Measurements from ENCODE around the gene ZNF593OS. TPM values are rescaled to one million over a fixed set of nuclear protein-coding genes. Genes with fewer than 3 reads are reported as not detected.

ZNF593OS gene
- total and polyA plus RNA-seq, 10 of the 15 experiments (the other 5 are each of a cell fraction or from before 2014, with no cell fraction given): 0.16 to 1.7 (median 0.59) TPM; not detected in 6

GRCh38 chr1:26122988-26123973 is 48.4 kb downstream of the ZNF593OS start:
- 88% methylated on average over 7 of the region's 7 CpGs for WGBS (ENCODE audit: insufficient coverage, insufficient replicate concordance, low lambda C conversion rate, missing lambda C conversion rate)
- RAD21 ChIA-PET (ENCODE audit: unreplicated experiment): interaction anchor here (0.5 to 2.2 kb wide), 3 partner anchors 12 to 23 kb away, joined by 3 to 13 read pairs (median 6); partner anchors contain the start of gene PDIK1L
- no peak overlapping the region for H3K27ac ChIP-seq (ENCODE audit: control insufficient read depth, insufficient read depth)
- CTCF ChIA-PET: interaction anchor here (0.8 to 8.3 kb wide), 10 partner anchors 10 to 294 kb away, joined by 3 to 92 read pairs (median 3); partner anchors contain the start of gene CEP85
- BruUV-seq (replicated peaks): no TSS peak
- H3K4me1 ChIP-seq (ENCODE audit: control insufficient read depth, insufficient read depth, low read length): peaks cover 4% of the 10 kb centered on the region
- H2AFZ ChIP-seq (ENCODE audit: control insufficient read depth, low read depth, low read length): no peak overlapping the region
- H3K9ac ChIP-seq (ENCODE audit: control insufficient read depth, insufficient read depth, low read length): no peak overlapping the region
- no peaks in the 10 kb centered on the region; the same call in 1 of the 2 replicates for H3K79me2 ChIP-seq (ENCODE audit: control insufficient read depth, insufficient read depth, low read length)
- no peak overlapping the region for H3K4me2 ChIP-seq (ENCODE audit: control insufficient read depth, insufficient read depth)
- DNase-seq (ENCODE audit: low read depth, low spot score) (no peak), FAIRE-seq (no peak), ATAC-seq (no peak)
- H3K27me3 ChIP-seq (replicated peaks in 1 of 2; ENCODE audit: control insufficient read depth in 2 of 2, insufficient read depth in 2 of 2, low read length in 1 of 2): no peaks in the 10 kb centered on the region
- no peak overlapping the region for H3K4me3 ChIP-seq
- peaks cover 0 to 6% of the 10 kb centered on the region in 2 experiments; a peak in 1 of 4 replicates for H3K36me3 ChIP-seq (ENCODE audit: control insufficient read depth in 2 of 2, insufficient read depth in 2 of 2, low read length in 1 of 2)
- no peaks in the 10 kb centered on the region for H4K20me1 ChIP-seq (ENCODE audit: control insufficient read depth, insufficient read depth)
- H3K9me3 ChIP-seq (replicated peaks; ENCODE audit: control insufficient read depth, insufficient read depth, low read length): no peaks in the 10 kb centered on the region
- POLR2A ChIA-PET: interaction anchor here (0.6 to 1.1 kb wide), 2 partner anchors 10 to 315 kb away, joined by 3 to 4 read pairs; no protein-coding TSS in a partner anchor
- SMC1A ChIA-PET (ENCODE audit: uncharacterized antibody, unreplicated experiment): interaction anchor here (0.6 to 2.3 kb wide), 8 partner anchors 11 to 110 kb away, joined by 3 to 14 read pairs (median 3); partner anchors contain the start of gene CEP85
- intact Hi-C loops (cut with micrococcal nuclease; ENCODE audit: unreplicated experiment) (no loop called here), in situ Hi-C loops (cut with MboI) (no loop called here)
- TF ChIP-seq ASH2L (IDR thresholded peaks at IDR 0.05; ENCODE audit: borderline replicate concordance, low read depth) (no peak), REST (IDR thresholded peaks at IDR 0.05; ENCODE audit: low read depth, low read length) (no peak), SREBF1 (IDR thresholded peaks at IDR 0.05; ENCODE audit: low read length) (no peak), SUPT20H (IDR thresholded peaks at IDR 0.05; ENCODE audit: borderline replicate concordance, control insufficient read depth, low read depth, low read length) (no peak), MEF2B (IDR thresholded peaks at IDR 0.05; ENCODE audit: partially characterized antibody, poor library complexity, severe bottlenecking) (no peak), NFXL1 (IDR thresholded peaks at IDR 0.05; ENCODE audit: borderline replicate concordance) (no peak), SMAD5 (IDR thresholded peaks at IDR 0.05; ENCODE audit: low read depth) (no peak), ZBTB33 (IDR thresholded peaks at IDR 0.05) (no peak), KLF5 (IDR thresholded peaks at IDR 0.05; ENCODE audit: partially characterized antibody) (no peak), EP300 (IDR thresholded peaks at IDR 0.05; ENCODE audit: borderline replicate concordance in 1 of 2, control insufficient read depth in 1 of 2, low read depth in 2 of 2, low read length in 2 of 2) (no peak)

Measured in GM12878 (cell line).